ENCODE results near the gene MINK1. TPM values are rescaled to one million over a fixed set of nuclear protein-coding genes. Genes with fewer than 3 reads are reported as not detected.

MINK1 gene
- total and polyA plus RNA-seq, 2 of the 8 experiments (the other 6 are each of a cell fraction or from before 2014, with no cell fraction given): 26.9 to 77.7 TPM

DNA sequence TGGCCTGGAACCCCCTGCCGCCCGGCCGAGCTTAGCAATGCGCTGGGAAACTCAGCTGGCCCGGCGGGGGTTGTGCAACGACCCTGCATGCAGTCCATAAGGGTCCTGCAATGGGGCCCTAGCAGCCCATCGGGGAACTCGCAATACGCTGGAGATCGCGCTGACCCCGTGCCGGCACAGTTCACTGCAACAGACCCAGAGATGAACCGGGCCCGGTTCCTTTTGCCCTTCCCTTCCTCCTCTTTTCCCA, 106.3 kb downstream of the MINK1 start:
- H3K79me1 ChIP-seq (ENCODE audit: low read depth, low read length): peaks cover 9% of the 10 kb centered on the region
- no peak overlapping the region for H2AFZ ChIP-seq (ENCODE audit: low read length)
- ChIA-PET CTCF (ENCODE audit: partially characterized antibody) (interaction anchor here (0.9 to 5.9 kb wide), 13 partner anchors 10 to 60 kb away, joined by 3 to 26 read pairs (median 4); partner anchors contain the start of genes CHRNE, ENO3 and SPAG7), POLR2A (ENCODE audit: partially characterized antibody) (interaction anchor here (0.9 to 27.4 kb wide), 19 partner anchors 11 to 215 kb away, joined by 3 to 987 read pairs (median 9); partner anchors contain the start of genes C17orf107, CAMTA2, CHRNE and ENO3)
- H3K18ac ChIP-seq (ENCODE audit: extremely low read depth, low read length): peak overlapping the region; percentile 41
- no peaks in the 10 kb centered on the region for H3K27me3 ChIP-seq (replicated peaks in 1 of 4; ENCODE audit: control insufficient read depth in 3 of 4, extremely low read depth in 1 of 4, insufficient read depth in 3 of 4, low read length in 3 of 4)
- peak overlapping the region; percentile 85 to 94 (median 90) for H3K4me3 ChIP-seq (ENCODE audit: extremely low read depth in 1 of 4, insufficient read depth in 2 of 4, low read depth in 3 of 4, low read length in 4 of 4)
- H3K14ac ChIP-seq (ENCODE audit: insufficient read length): no peak overlapping the region
- H3K79me2 ChIP-seq (ENCODE audit: control insufficient read depth in 1 of 2, insufficient read depth in 2 of 2, low read length in 2 of 2): peaks cover 0 to 34% of the 10 kb centered on the region in 2 experiments; a peak in 3 of 4 replicates
- H3K56ac ChIP-seq (replicated peaks; ENCODE audit: insufficient read length, low read depth, low read length): peak overlapping the region; percentile 50
- H3K23me2 ChIP-seq (ENCODE audit: low read depth, low read length): peaks cover 19% of the 10 kb centered on the region
- H3K9ac ChIP-seq (replicated peaks in 1 of 4; ENCODE audit: extremely low read depth in 1 of 4, low read depth in 3 of 4, low read length in 3 of 4): peak overlapping the region; percentile 68 to 93 (median 86)
- H3K36me3 ChIP-seq (ENCODE audit: control insufficient read depth in 2 of 4, insufficient read depth in 4 of 4, low read length in 3 of 4): peaks cover 15 to 30% (median 23%) of the 10 kb centered on the region in 4 experiments
- FAIRE-seq (no peak), DNase-seq (ENCODE audit: low read depth in 1 of 2, low spot score in 2 of 2) (no peak)
- no peak overlapping the region for H2BK120ac ChIP-seq (replicated peaks; ENCODE audit: low read depth, low read length)
- peak overlapping the region; percentile 93 to 96 for H3K4me2 ChIP-seq (ENCODE audit: insufficient read depth in 1 of 2, low read depth in 2 of 2, low read length in 2 of 2)
- peak overlapping the region; percentile 97 for H2BK5ac ChIP-seq (ENCODE audit: low read depth, low read length)
- peak overlapping the region; percentile 73 for H4K5ac ChIP-seq (ENCODE audit: insufficient read length, low read depth, low read length)
- H3K4me1 ChIP-seq (replicated peaks in 1 of 4; ENCODE audit: control insufficient read depth in 3 of 4, insufficient read depth in 4 of 4, low read length in 3 of 4): peaks cover 0 to 11% (median 6%) of the 10 kb centered on the region in 4 experiments; a peak in 5 of 7 replicates
- 1% methylated on average over 16 of the region's 16 CpGs; no CpG with 5 or more reads in 1 of the 2 experiments for WGBS, 2 experiments (ENCODE audit: extremely low coverage in 1 of 2, insufficient coverage in 1 of 2, insufficient read length in 1 of 2, insufficient replicate concordance in 2 of 2, low coverage in 1 of 2, low lambda C conversion rate in 2 of 2, missing lambda C conversion rate in 1 of 2)
- H4K20me1 ChIP-seq (replicated peaks in 1 of 2; ENCODE audit: control insufficient read depth in 1 of 2, insufficient read depth in 2 of 2, low read length in 2 of 2): peaks cover 0 to 6% of the 10 kb centered on the region in 2 experiments
- H3K4ac ChIP-seq (replicated peaks; ENCODE audit: insufficient read length, low read depth, low read length): peak overlapping the region; percentile 0
- H2BK20ac ChIP-seq (ENCODE audit: low read length): no peak overlapping the region
- H4K8ac ChIP-seq (ENCODE audit: extremely low read depth, insufficient read depth, low read length): peak overlapping the region; percentile 92
- H3K9me3 ChIP-seq (ENCODE audit: insufficient read depth in 2 of 2, low read depth in 1 of 2, low read length in 1 of 2): no peaks in the 10 kb centered on the region
- peak overlapping the region; percentile 88 for H3K27ac ChIP-seq (ENCODE audit: low read depth, low read length)
- H3K23ac ChIP-seq (ENCODE audit: insufficient read length): no peak overlapping the region
- no peak overlapping the region; the same call in 1 of the 2 replicates for H2AK5ac ChIP-seq (ENCODE audit: low read depth, low read length)
- no peak overlapping the region for H4K91ac ChIP-seq (replicated peaks; ENCODE audit: insufficient read length, low read length)
- 0 out of 2 replicates have a peak, but pooled peaks have one; percentile 3 for TF ChIP-seq CREB1 (IDR thresholded peaks at IDR 0.05)
- peak; percentile 48; the same call in 1 of the 2 replicates for TF ChIP-seq CEBPB (IDR thresholded peaks at IDR 0.05; ENCODE audit: low read depth, low read length)
- TF ChIP-seq POLR2A (IDR thresholded peaks at IDR 0.05; ENCODE audit: control extremely low read depth in 1 of 2, low read depth in 2 of 2, low read length in 2 of 2): no peak
- TF ChIP-seq ASH2L (IDR thresholded peaks at IDR 0.05; ENCODE audit: low read length): peak; percentile 22
- TF ChIP-seq, protein P1, sequence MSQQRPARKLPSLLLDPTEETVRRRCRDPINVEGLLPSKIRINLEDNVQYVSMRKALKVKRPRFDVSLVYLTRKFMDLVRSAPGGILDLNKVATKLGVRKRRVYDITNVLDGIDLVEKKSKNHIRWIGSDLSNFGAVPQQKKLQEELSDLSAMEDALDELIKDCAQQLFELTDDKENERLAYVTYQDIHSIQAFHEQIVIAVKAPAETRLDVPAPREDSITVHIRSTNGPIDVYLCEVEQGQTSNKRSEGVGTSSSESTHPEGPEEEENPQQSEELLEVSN (IDR thresholded peaks at IDR 0.05): no peak
- TF ChIP-seq SRF (IDR thresholded peaks at IDR 0.05; ENCODE audit: low read depth, low read length): no peak
- no peak overlapping the region for H2BK15ac ChIP-seq (ENCODE audit: low read length)
- H2BK12ac ChIP-seq (ENCODE audit: low read depth, low read length): no peak overlapping the region
